ENCODE measurements around the gene PKD2.
"Not testable (repeated sequence)": the region's sequence is repeated elsewhere in the genome, so short reads cannot be mapped to it uniquely, and the experiment has no call there.

The PKD2 gene

DNA sequence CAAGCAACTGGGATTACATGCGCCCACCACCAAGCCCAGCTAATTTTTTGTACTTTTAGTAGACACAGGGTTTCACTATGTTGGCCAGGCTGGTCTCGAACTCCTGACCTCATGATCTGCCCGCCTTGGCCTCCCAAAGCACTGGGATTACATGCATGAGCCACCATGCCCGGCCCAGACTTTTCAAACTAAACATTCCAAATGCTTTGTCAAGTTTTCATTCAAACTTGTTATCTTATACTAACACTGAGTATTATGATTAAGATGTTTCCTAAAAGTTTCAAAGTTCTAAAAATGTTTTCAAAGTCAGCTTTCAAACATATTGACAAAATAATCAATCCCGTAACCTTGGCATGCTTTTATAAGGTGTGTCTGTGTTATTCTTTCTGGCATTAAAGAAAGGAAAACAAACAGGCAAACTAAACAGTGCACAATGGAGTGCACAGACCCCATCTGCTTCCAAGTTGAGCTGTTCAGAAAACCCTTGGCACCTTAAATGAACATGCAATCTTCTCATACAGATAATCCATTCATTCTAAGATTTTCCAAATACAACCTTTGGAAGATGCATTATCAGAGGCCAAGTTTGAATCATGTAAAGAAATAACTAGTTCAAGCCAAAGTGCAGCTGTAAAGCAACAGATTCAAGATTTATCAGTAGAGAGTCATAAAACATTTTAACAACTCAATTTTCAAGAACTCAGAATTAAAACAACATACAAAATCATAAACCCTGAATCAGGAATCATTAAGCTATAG, 101.9 kb downstream of the PKD2 start:
- DNase-seq, result no peak

DNA sequence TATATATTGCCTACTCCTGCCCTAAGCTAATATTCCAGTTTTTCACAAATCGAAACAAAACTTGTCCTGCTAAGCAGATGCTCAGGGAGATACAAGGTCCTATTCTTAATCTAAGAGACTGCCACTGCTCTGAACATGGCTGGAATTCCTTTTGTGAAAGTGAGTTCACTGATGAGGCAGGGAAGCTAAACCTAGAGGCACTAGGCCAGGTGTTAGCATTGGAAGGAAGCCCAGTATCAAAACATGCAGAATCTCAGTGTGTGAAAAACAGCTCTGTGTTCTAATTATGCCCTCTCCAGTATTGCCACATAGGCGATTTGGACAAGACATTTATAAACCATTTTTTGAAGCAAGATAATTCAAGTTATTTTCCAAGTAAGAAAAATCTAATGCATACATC, 103.4 kb downstream of the PKD2 start:
- no peak for DNase-seq

DNA sequence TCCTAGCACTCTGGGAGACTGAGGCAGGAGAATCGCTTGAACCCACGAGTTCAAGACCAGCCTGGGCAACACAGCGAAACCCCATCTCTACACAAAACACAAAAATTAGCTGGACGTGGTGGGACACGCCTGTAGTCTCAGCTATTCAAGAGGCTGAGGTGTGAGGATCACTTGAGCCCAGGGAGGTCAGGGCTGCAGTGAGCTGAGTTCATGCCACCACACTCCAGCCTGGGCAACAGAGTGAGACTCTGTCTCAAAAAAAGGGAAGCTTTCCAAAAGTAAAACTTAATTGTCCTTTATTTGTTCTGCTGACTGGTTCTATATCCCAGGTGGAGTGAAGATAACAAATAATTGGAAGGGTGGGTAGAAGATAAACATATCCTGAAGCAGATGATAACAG, 105.4 kb downstream of the PKD2 start:
- DNase-seq, result no peak

DNA sequence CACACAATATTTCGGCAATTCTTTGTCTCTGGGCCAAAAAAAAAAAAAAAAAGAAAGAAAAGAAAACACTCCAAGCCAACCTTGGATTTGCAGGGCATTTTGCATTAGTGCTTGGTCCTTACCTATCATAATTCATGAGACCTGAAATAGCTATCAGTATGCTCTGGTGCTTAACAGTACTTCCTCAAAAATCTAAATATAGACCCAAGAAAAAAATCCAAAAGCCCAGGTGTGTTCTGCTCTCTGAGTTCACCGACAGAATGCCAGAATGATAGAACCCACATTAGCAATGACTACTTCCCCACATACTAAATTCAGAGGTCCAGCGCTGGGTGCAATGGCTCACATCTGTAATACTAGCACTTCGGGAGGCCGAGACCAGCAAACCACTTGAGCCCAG, 108.2 kb downstream of the PKD2 start:
- DNase-seq, result no peak

DNA sequence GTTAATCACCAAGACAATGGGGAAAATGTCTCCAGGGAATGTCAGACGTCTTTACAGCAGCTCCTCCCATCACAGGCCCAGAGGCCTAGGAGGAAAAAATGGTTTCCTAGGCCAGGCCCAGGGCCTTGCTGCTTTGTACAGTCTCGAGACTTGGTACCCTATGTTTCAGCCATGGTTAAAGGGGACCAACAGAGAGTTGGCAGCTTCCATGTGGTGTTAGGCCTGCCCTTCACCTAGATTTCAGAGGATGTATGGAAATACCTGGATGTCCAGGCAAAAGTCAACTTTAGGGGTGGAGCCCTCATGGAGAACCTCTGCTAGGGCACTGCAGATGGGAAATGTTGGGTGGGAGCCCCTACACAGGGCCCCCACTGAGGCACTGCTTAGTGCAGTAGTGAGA, 112.5 kb downstream of the PKD2 start:
- no peak for DNase-seq

DNA sequence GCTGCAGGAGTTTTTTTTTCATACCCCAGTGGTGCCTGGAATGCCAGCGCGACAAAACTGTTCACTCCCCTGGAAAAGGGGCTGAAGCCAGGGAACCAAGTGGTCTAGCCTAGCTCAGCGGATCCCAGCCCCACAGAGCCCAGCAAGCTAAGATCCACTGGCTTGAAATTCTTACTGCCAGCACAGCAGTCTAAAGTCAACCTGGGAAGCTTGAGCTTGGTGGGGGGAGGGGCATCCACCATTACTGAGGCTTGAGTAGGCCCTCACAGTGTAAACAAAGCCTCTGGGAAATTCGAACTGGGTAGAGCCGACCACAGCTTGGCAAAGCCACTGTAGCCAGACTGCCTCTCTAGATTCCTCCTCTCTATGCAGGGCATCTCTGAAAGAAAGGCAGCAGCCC, 114.8 kb downstream of the PKD2 start:
- DNase-seq, result not testable (repeated sequence)
